ENCODE data around the gene CD6. TPM values are rescaled to one million over a fixed set of nuclear protein-coding genes. Genes with fewer than 3 reads are reported as not detected.

CD6 gene
- total RNA-seq, 1 experiment from 2014 or later = 1.4 TPM

GRCh38 chr11:60984149-60984548, 12.7 kb downstream of the CD6 start:
- Histone ChIP-seq H2AFZ (ENCODE audit: low read depth, low read length, poor library complexity, severe bottlenecking) (no peak overlapping the region), H3K9me2 (ENCODE audit: insufficient read depth) (no peaks in the 10 kb centered on the region), H4K20me1 (ENCODE audit: insufficient read depth) (no peaks in the 10 kb centered on the region), H3K9me3 (ENCODE audit: control insufficient read depth in 1 of 2, insufficient read depth in 1 of 2, low read depth in 1 of 2, low read length in 2 of 2) (no peaks in the 10 kb centered on the region), H3K27ac (ENCODE audit: low read depth, low read length) (no peak overlapping the region), H3K79me2 (ENCODE audit: insufficient read depth, low read length) (no peaks in the 10 kb centered on the region), H3K4me2 (ENCODE audit: low read length) (no peak overlapping the region), H3K4me3 (replicated peaks in 1 of 2; ENCODE audit: low read depth in 1 of 2, low read length in 2 of 2) (no peak overlapping the region), H3K4me1 (ENCODE audit: control insufficient read depth in 1 of 2, insufficient read depth in 2 of 2, low read length in 2 of 2) (peaks cover 3 to 9% of the 10 kb centered on the region in 2 experiments; a peak in 3 of 4 replicates), H3K9ac (ENCODE audit: low read length) (no peak overlapping the region), H3K27me3 (ENCODE audit: insufficient read depth, low read length) (no peaks in the 10 kb centered on the region), H3K36me3 (ENCODE audit: control insufficient read depth in 1 of 2, insufficient read depth in 2 of 2, low read length in 2 of 2) (no peaks in the 10 kb centered on the region)
- CTCF ChIA-PET = interaction anchor here (1.5 kb wide), 1 partner anchor 14 kb away, joined by 3 read pairs; no protein-coding TSS in a partner anchor
- DNase-seq (ENCODE audit: low read depth, low spot score) (no peak), ATAC-seq (no peak)
- RAD21 ChIA-PET (ENCODE audit: low non-redundant PET in 1 of 2, low total read pairs in 2 of 2, uncharacterized antibody in 2 of 2, unreplicated experiment in 2 of 2) = no interaction called here
- POLR2A ChIA-PET = no interaction called here
- TF ChIP-seq YY1 (IDR thresholded peaks at IDR 0.05; ENCODE audit: extremely low read depth, insufficient replicate concordance, low read depth, low read length) (no peak), FOSL1 (IDR thresholded peaks at IDR 0.05; ENCODE audit: low read depth) (no peak), EGR1 (IDR thresholded peaks at IDR 0.05; ENCODE audit: low read depth) (no peak), ZFX (IDR thresholded peaks at IDR 0.05) (no peak), POLR2A (IDR thresholded peaks at IDR 0.05; ENCODE audit: borderline replicate concordance, extremely low read depth, insufficient read depth, insufficient read length) (no peak), CEBPB (IDR thresholded peaks at IDR 0.05; ENCODE audit: low read depth) (no peak), JUND (IDR thresholded peaks at IDR 0.05) (no peak), EZH2phosphoT487 (IDR thresholded peaks at IDR 0.05; ENCODE audit: borderline replicate concordance) (no peak), ATF3 (IDR thresholded peaks at IDR 0.05) (no peak), CBX3 (IDR thresholded peaks at IDR 0.05; ENCODE audit: low read depth) (no peak), ZBTB33 (IDR thresholded peaks at IDR 0.05; ENCODE audit: extremely low read depth, insufficient replicate concordance, low read length) (no peak), RAD21 (IDR thresholded peaks at IDR 0.05; ENCODE audit: low read depth) (no peak)
- intact Hi-C loops (cut with micrococcal nuclease) = no loop called here
- BruUV-seq (replicated peaks) = no TSS peak

Data from HCT116 (cell line).